HCT116 (cell line): Measurements from ENCODE around the gene IQCH.

ENCODE experiments used
- EZH2 ChIP-seq: fragments of 200-600 bp; sonication (generic); IDR thresholded peaks from 2 replicates; pipeline ENCODE4 v1.6.1; 2017; ENCODE audit warnings: antibody characterized with exemption, mixed run types
- JUND ChIP-seq: IDR thresholded peaks from 2 replicates; pipeline ENCODE4 v1.6.1; 2012
- POLR2A ChIP-seq: IDR thresholded peaks from 2 replicates; pipeline ENCODE4 v1.7.0; 2011; ENCODE audit warnings: borderline replicate concordance; ENCODE audit not compliant: insufficient read depth, insufficient read length; ENCODE audit errors: extremely low read depth
- POLR2AphosphoS5 ChIP-seq: IDR thresholded peaks from 2 replicates; pipeline ENCODE4 v1.6.1; 2011; ENCODE audit warnings: mild to moderate bottlenecking, low read depth, low read length, moderate library complexity
- RAD21 ChIP-seq: IDR thresholded peaks from 2 replicates; pipeline ENCODE4 v1.6.1; 2012; ENCODE audit warnings: low read depth, mild to moderate bottlenecking
- SIN3A ChIP-seq: IDR thresholded peaks from 2 replicates; pipeline ENCODE4 v1.6.1; 2012; ENCODE audit warnings: low read depth
- SP1 ChIP-seq: IDR thresholded peaks from 2 replicates; pipeline ENCODE4 v1.6.1; 2012; ENCODE audit warnings: low read depth
- TF ChIP-seq, protein P1 (sequence below), 3 experiments: fragments of 200-600 bp in 1 of 3; sonication (generic) in 1 of 3; IDR thresholded peaks in 2 of 3; conservative IDR thresholded peaks in 1 of 3; 2 replicates each; pipeline ENCODE4 v1.5.1; 2012 to 2017; ENCODE audit warnings: low read depth in 2 of 3, low read length in 2 of 3, antibody characterized with exemption in 1 of 3, borderline replicate concordance in 1 of 3, control low read depth in 1 of 3, mild to moderate bottlenecking in 1 of 3, mixed read lengths in 1 of 3, mixed run types in 1 of 3, moderate library complexity in 1 of 3; ENCODE audit not compliant: insufficient read depth in 1 of 3
- TF ChIP-seq, protein P2 (sequence below): IDR thresholded peaks from 2 replicates; pipeline ENCODE4 v1.6.1; 2012; ENCODE audit warnings: low read depth
- TF ChIP-seq, protein P3 (sequence below): IDR thresholded peaks from 2 replicates; pipeline ENCODE4 v1.6.1; 2012

DNA sequence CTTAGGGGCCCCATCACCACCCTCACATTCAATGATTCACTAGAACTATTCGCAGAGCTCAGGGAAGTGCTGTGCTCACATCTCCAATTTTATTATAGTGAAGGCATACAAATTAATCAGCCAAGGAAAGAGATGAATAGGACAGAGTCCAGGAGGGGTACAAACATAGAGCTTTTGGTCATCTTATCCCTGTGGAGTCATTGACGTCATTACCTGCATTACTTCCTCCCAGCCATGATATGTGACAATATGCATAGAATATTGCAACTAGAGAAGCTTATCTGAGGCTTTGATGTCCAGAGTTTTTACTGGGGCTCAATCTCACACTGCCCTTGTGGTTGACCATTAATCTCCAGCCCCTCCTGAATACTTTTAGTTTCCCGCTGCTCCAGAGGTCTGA lies 1.5 kb downstream of the IQCH start:
- TF ChIP-seq, protein P1, sequence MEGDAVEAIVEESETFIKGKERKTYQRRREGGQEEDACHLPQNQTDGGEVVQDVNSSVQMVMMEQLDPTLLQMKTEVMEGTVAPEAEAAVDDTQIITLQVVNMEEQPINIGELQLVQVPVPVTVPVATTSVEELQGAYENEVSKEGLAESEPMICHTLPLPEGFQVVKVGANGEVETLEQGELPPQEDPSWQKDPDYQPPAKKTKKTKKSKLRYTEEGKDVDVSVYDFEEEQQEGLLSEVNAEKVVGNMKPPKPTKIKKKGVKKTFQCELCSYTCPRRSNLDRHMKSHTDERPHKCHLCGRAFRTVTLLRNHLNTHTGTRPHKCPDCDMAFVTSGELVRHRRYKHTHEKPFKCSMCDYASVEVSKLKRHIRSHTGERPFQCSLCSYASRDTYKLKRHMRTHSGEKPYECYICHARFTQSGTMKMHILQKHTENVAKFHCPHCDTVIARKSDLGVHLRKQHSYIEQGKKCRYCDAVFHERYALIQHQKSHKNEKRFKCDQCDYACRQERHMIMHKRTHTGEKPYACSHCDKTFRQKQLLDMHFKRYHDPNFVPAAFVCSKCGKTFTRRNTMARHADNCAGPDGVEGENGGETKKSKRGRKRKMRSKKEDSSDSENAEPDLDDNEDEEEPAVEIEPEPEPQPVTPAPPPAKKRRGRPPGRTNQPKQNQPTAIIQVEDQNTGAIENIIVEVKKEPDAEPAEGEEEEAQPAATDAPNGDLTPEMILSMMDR (IDR thresholded peaks at IDR 0.05 in 2 of 3, conservative IDR thresholded peaks at IDR 0.05 in 1 of 3; ENCODE audit: borderline replicate concordance in 1 of 3, insufficient read depth in 1 of 3, low read depth in 2 of 3, low read length in 2 of 3): no peak
- TF ChIP-seq, protein P2, sequence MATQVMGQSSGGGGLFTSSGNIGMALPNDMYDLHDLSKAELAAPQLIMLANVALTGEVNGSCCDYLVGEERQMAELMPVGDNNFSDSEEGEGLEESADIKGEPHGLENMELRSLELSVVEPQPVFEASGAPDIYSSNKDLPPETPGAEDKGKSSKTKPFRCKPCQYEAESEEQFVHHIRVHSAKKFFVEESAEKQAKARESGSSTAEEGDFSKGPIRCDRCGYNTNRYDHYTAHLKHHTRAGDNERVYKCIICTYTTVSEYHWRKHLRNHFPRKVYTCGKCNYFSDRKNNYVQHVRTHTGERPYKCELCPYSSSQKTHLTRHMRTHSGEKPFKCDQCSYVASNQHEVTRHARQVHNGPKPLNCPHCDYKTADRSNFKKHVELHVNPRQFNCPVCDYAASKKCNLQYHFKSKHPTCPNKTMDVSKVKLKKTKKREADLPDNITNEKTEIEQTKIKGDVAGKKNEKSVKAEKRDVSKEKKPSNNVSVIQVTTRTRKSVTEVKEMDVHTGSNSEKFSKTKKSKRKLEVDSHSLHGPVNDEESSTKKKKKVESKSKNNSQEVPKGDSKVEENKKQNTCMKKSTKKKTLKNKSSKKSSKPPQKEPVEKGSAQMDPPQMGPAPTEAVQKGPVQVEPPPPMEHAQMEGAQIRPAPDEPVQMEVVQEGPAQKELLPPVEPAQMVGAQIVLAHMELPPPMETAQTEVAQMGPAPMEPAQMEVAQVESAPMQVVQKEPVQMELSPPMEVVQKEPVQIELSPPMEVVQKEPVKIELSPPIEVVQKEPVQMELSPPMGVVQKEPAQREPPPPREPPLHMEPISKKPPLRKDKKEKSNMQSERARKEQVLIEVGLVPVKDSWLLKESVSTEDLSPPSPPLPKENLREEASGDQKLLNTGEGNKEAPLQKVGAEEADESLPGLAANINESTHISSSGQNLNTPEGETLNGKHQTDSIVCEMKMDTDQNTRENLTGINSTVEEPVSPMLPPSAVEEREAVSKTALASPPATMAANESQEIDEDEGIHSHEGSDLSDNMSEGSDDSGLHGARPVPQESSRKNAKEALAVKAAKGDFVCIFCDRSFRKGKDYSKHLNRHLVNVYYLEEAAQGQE: no peak
- no peak for TF ChIP-seq POLR2AphosphoS5
- no peak for TF ChIP-seq JUND
- TF ChIP-seq POLR2A: no peak
- no peak for TF ChIP-seq SIN3A
- TF ChIP-seq, protein P3, sequence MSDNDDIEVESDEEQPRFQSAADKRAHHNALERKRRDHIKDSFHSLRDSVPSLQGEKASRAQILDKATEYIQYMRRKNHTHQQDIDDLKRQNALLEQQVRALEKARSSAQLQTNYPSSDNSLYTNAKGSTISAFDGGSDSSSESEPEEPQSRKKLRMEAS: no peak
- TF ChIP-seq SP1: no peak
- TF ChIP-seq EZH2: no peak
- no peak for TF ChIP-seq RAD21
